ENCODE data around the gene BCAS4. TPM values are rescaled to one million over a fixed set of nuclear protein-coding genes. Genes with fewer than 3 reads are reported as not detected.

BCAS4 gene
- total RNA-seq, result 7.3 and 9.0 TPM in 2 replicates
- long read RNA-seq, full-length matches to known transcripts, result 6 of 8 reads
- long read RNA-seq, partial matches to known transcripts, result 0 of 8 reads
- long read RNA-seq, other reads (novel, unspliced or antisense), result 2 of 8 reads

GRCh38 chr20:50794846-50795634, at the start of gene BCAS4:
Gene BCAS4 (plus strand): TSS chr20:50795061. CDS start chr20:50795084, 23 bp downstream.
- Mint-ChIP-seq H3K4me1 (peaks cover 12% of the 10 kb centered on the region), H3K9me3 (no peaks in the 10 kb centered on the region), H3K36me3 (ENCODE audit: low read depth) (no peaks in the 10 kb centered on the region), H3K4me3 (peak within 1 kb of the TSS; percentile 85), H3K27me3 (ENCODE audit: low read depth) (no peaks in the 10 kb centered on the region), H3K27ac (ENCODE audit: unreplicated experiment) (no peak within 1 kb of the TSS)
- peak; percentile 71 for DNase-seq (ENCODE audit: low read depth, low spot score)
- TF ChIP-seq CTCF (conservative IDR thresholded peaks at IDR 0.05), result peak; percentile 92

- no peak for TF ChIP-seq CTCF (conservative IDR thresholded peaks at IDR 0.05)
- Mint-ChIP-seq H3K9me3 (no peaks in the 10 kb centered on the region), H3K36me3 (ENCODE audit: low read depth) (no peaks in the 10 kb centered on the region), H3K27me3 (ENCODE audit: low read depth) (no peaks in the 10 kb centered on the region), H3K4me3 (no peak overlapping the region), H3K27ac (ENCODE audit: unreplicated experiment) (no peak overlapping the region), H3K4me1 (peaks cover 25% of the 10 kb centered on the region)
- no peak for DNase-seq (ENCODE audit: low read depth, low spot score)
Observed at GRCh38 chr20:50745634-50746137, 49.2 kb upstream of the BCAS4 start.

GRCh38 chr20:50746138-50746940, 48.5 kb upstream of the BCAS4 start:
- H3K27me3 Mint-ChIP-seq (ENCODE audit: low read depth), result no peaks in the 10 kb centered on the region
- no peak for DNase-seq (ENCODE audit: low read depth, low spot score)
- H3K27ac Mint-ChIP-seq (ENCODE audit: unreplicated experiment), result no peak overlapping the region
- no peak for TF ChIP-seq CTCF (conservative IDR thresholded peaks at IDR 0.05)
- peaks cover 25% of the 10 kb centered on the region for H3K4me1 Mint-ChIP-seq
- no peak overlapping the region for H3K4me3 Mint-ChIP-seq
- no peaks in the 10 kb centered on the region for H3K9me3 Mint-ChIP-seq
- H3K36me3 Mint-ChIP-seq (ENCODE audit: low read depth), result no peaks in the 10 kb centered on the region

GRCh38 chr20:50747275-50747674, 47.6 kb upstream of the BCAS4 start:
- Mint-ChIP-seq H3K27ac (ENCODE audit: unreplicated experiment) (no peak overlapping the region), H3K4me1 (peaks cover 25% of the 10 kb centered on the region), H3K9me3 (no peaks in the 10 kb centered on the region), H3K27me3 (ENCODE audit: low read depth) (no peaks in the 10 kb centered on the region), H3K36me3 (ENCODE audit: low read depth) (no peaks in the 10 kb centered on the region), H3K4me3 (no peak overlapping the region)
- no peak for DNase-seq (ENCODE audit: low read depth, low spot score)
- no peak for TF ChIP-seq CTCF (conservative IDR thresholded peaks at IDR 0.05)

- H3K4me1 Mint-ChIP-seq, result peaks cover 10% of the 10 kb centered on the region
- no peaks in the 10 kb centered on the region for H3K9me3 Mint-ChIP-seq
- no peak overlapping the region for H3K27ac Mint-ChIP-seq (ENCODE audit: unreplicated experiment)
- no peaks in the 10 kb centered on the region for H3K36me3 Mint-ChIP-seq (ENCODE audit: low read depth)
- no peak overlapping the region for H3K4me3 Mint-ChIP-seq
- no peak for DNase-seq (ENCODE audit: low read depth, low spot score)
- no peaks in the 10 kb centered on the region for H3K27me3 Mint-ChIP-seq (ENCODE audit: low read depth)
- TF ChIP-seq CTCF (conservative IDR thresholded peaks at IDR 0.05), result no peak
Observed at GRCh38 chr20:50750145-50750671, 44.7 kb upstream of the BCAS4 start.

Measured in neural crest cell (in vitro differentiated cells).